LNCaP clone FGC (cell line): Measurements from ENCODE around the gene SPATA3.

ENCODE experiments used
- DNase-seq: peaks from one replicate; pipeline ENCODE4 v3.0.0-alpha.2; 2011; ENCODE audit warnings: low read depth
- H3K4me3 ChIP-seq: 2 replicates; pipeline ENCODE4 v1.5.1; 2011; ENCODE audit warnings: mild to moderate bottlenecking, low read depth, low read length, control low read depth
- CTCF ChIP-seq: IDR thresholded peaks from 2 replicates; pipeline ENCODE4 v1.5.1; 2012; ENCODE audit warnings: mild to moderate bottlenecking; ENCODE audit not compliant: control insufficient read depth, insufficient read depth; ENCODE audit errors: extremely low read depth

Gene SPATA3

GRCh38 chr2:230995821-230996220 is at the start of gene SPATA3:
SPATA3 (plus strand) TSS chr2:230996121; CDS start chr2:230996234, 113 bp downstream.
- H3K4me3 ChIP-seq = no peak within 1 kb of the TSS
- no peak for TF ChIP-seq CTCF
- no peak for DNase-seq

DNA sequence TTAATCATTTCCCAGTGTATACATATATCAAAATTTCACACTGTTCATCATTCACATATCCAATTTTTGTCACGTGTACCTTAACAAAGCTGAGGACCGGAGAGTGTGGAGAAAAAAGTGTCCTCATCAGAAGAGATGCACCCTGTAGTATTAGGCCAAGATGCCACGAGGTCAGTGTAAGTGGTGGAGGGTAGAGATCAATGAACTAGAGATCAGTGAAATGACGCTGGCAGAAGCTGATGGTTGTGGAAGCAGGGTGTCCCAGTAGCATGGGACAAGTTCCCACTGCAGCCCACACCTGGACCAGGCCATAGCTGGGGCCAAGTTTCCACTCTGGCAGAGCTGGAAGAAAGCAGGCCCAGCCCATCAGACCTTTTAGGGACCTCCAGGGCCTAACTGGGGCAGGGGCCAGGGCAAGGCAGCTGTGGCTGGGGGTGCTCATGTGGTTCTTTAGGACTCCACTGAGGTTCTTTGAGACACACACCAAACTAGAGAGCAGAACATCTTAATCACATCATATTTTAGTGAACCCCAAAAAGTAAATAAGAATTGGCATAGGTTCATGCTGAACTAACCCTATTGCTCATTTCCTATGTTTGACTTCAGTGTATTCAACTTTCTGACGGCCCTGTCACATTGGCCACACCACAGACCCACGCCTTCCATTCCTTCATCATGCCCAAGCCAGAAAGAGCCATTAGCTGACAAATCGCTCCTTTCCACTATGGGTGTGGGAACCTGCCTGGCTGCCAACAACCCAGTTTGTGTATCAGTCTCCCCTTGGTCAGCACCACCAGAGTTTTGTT is 49.3 kb upstream of the SPATA3 start:
- H3K4me3 ChIP-seq = no peak overlapping the region
- no peak for TF ChIP-seq CTCF
- DNase-seq = no peak

DNA sequence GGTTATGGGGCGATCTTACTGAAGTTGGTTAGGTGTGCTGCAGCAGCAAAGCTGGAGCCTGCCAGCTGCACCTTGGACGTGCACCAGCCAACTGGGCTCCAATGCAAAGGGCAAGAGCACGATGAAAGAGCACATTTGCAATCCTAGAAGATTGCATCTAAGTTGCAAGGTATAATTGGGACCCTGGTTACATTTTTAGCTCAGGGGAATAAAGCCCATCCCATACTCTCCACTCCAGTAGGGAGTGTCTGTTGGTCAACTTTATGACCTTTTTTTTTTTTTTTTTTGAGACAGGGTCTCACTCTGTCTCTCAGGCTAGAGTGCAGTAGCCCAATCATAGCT is 48.7 kb upstream of the SPATA3 start:
- H3K4me3 ChIP-seq = no peak overlapping the region
- TF ChIP-seq CTCF = no peak
- DNase-seq = no peak

DNA sequence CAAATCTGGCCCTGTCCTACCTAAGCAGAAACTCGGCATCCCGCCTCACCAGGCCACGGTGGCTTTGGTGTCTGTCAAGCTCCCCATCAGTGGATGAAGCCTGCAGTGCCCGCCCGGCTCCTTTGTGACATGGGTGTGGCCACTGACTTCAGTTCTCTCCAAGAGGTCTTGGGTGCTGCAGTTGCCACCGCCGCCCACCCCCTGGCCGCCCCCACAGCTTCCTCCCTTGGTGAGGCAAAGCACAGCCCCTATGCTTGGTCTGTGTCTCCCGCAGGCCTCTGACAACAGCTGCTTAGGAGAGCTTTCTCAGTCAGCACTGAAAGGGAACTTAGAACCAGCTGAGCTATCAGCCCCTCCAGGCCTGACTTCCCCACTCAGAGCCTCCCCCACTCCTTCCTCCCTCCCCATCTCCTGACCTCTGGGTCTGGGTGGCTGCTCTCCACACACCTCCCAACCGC is 48.0 kb upstream of the SPATA3 start:
- H3K4me3 ChIP-seq = no peak overlapping the region
- TF ChIP-seq CTCF = no peak

GRCh38 chr2:230949966-230950873 is 45.7 kb upstream of the SPATA3 start:
- no peak overlapping the region for H3K4me3 ChIP-seq
- DNase-seq = no peak
- TF ChIP-seq CTCF = no peak

More for the DNA sequence above, 48.0 kb upstream of the SPATA3 start:
- no peak for DNase-seq

DNA sequence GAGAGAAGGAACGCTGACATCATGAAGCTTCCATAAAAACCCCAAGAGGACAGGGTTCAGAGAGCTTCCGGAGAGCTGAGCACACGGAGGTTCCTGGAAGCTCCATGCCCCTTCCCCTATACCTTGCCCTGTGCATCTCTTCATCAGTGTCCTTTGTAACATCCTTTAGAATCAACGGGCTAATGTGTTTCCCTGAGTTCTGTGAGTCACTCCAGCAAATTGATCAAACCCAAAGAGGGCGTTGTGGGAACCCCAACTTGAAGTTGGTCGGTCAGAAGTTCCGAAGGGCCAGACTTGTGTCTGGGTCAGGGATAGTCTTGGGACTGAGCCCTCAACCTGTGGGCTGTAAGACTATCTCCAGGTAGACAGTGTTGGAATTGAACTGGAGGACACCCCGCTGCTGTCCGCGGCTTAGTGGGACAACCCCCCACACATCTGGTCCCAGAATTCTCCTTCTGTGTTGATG is 45.0 kb upstream of the SPATA3 start:
- no peak overlapping the region for H3K4me3 ChIP-seq
- no peak for TF ChIP-seq CTCF
- no peak for DNase-seq
